ENCODE results near the gene LRPAP1. TPM values are rescaled to one million over a fixed set of nuclear protein-coding genes. Genes with fewer than 3 reads are reported as not detected.

The LRPAP1 gene
- total RNA-seq, 1 experiment from 2014 or later = 109 TPM

GRCh38 chr4:3471098-3471760, 61.0 kb downstream of the LRPAP1 start (continued):
- TF ChIP-seq REST (IDR thresholded peaks at IDR 0.05; ENCODE audit: low read depth) (no peak), POLR2A (IDR thresholded peaks at IDR 0.05; ENCODE audit: borderline replicate concordance, extremely low read depth, insufficient read depth, insufficient read length) (no peak), YY1 (IDR thresholded peaks at IDR 0.05; ENCODE audit: extremely low read depth, insufficient replicate concordance, low read depth, low read length) (no peak)

GRCh38 chr4:3470244-3471097, 61.8 kb downstream of the LRPAP1 start:
- CTCF ChIA-PET = no interaction called here
- TF ChIP-seq YY1 (IDR thresholded peaks at IDR 0.05; ENCODE audit: extremely low read depth, insufficient replicate concordance, low read depth, low read length) = no peak
- no peak for TF ChIP-seq TCF7L2 (IDR thresholded peaks at IDR 0.05; ENCODE audit: borderline replicate concordance, extremely low read depth, insufficient read depth, insufficient read length)
- no peak for TF ChIP-seq CBX3 (IDR thresholded peaks at IDR 0.05; ENCODE audit: low read depth)
- TF ChIP-seq SP1 (IDR thresholded peaks at IDR 0.05; ENCODE audit: low read depth) = no peak
- no peak for TF ChIP-seq EGR1 (IDR thresholded peaks at IDR 0.05; ENCODE audit: low read depth)
- no peak for TF ChIP-seq MAX (IDR thresholded peaks at IDR 0.05)
- TF ChIP-seq FOSL1 (IDR thresholded peaks at IDR 0.05; ENCODE audit: low read depth) = no peak
- TF ChIP-seq SRF (IDR thresholded peaks at IDR 0.05; ENCODE audit: low read depth) = no peak
- TF ChIP-seq EZH2phosphoT487 (IDR thresholded peaks at IDR 0.05; ENCODE audit: borderline replicate concordance) = no peak
- TF ChIP-seq JUND (IDR thresholded peaks at IDR 0.05) = no peak
- TF ChIP-seq POLR2AphosphoS5 (IDR thresholded peaks at IDR 0.05; ENCODE audit: low read depth, low read length) = no peak
- TF ChIP-seq REST (IDR thresholded peaks at IDR 0.05; ENCODE audit: low read depth) = no peak
- no peak for TF ChIP-seq ZNF274 (IDR thresholded peaks at IDR 0.05; ENCODE audit: low read depth, low read length)
- no peak for TF ChIP-seq EZH2 (IDR thresholded peaks at IDR 0.05)
- intact Hi-C loops (cut with micrococcal nuclease) = no loop called here
- RAD21 ChIA-PET (ENCODE audit: low non-redundant PET in 1 of 2, low total read pairs in 2 of 2, uncharacterized antibody in 2 of 2, unreplicated experiment in 2 of 2) = no interaction called here
- no peaks in the 10 kb centered on the region for H3K9me2 ChIP-seq (ENCODE audit: insufficient read depth)
- H3K79me2 ChIP-seq (ENCODE audit: insufficient read depth, low read length) = no peaks in the 10 kb centered on the region
- H3K4me3 ChIP-seq (replicated peaks in 1 of 2; ENCODE audit: low read depth in 1 of 2, low read length in 2 of 2) = no peak overlapping the region
- ATAC-seq (no peak), DNase-seq (ENCODE audit: low read depth, low spot score) (no peak)
- H3K4me1 ChIP-seq (ENCODE audit: control insufficient read depth in 1 of 2, insufficient read depth in 2 of 2, low read length in 2 of 2) = no peaks in the 10 kb centered on the region
- POLR2A ChIA-PET = no interaction called here
- no peaks in the 10 kb centered on the region for H3K27me3 ChIP-seq (ENCODE audit: insufficient read depth, low read length)
- no TSS peak for BruUV-seq (replicated peaks)
- H3K36me3 ChIP-seq (ENCODE audit: control insufficient read depth in 1 of 2, insufficient read depth in 2 of 2, low read length in 2 of 2) = no peaks in the 10 kb centered on the region
- H2AFZ ChIP-seq (ENCODE audit: low read depth, low read length, poor library complexity, severe bottlenecking) = no peak overlapping the region
- H3K27ac ChIP-seq (ENCODE audit: low read depth, low read length) = no peak overlapping the region
- H3K9me3 ChIP-seq (ENCODE audit: control insufficient read depth in 1 of 2, insufficient read depth in 1 of 2, low read depth in 1 of 2, low read length in 2 of 2) = peaks cover 0 to 5% of the 10 kb centered on the region in 2 experiments; a peak in 1 of 4 replicates
- H3K4me2 ChIP-seq (ENCODE audit: low read length) = no peak overlapping the region
- H4K20me1 ChIP-seq (ENCODE audit: insufficient read depth) = no peaks in the 10 kb centered on the region
- H3K9ac ChIP-seq (ENCODE audit: low read length) = no peak overlapping the region

Measured in HCT116 (cell line).